Lung microvascular endothelial cell (primary cell): Measurements from ENCODE around the gene ELMO1. TPM values are rescaled to one million over a fixed set of nuclear protein-coding genes. Genes with fewer than 3 reads are reported as not detected.
A peak's percentile ranks its signal among the peaks of the same experiment; 100 is the strongest.

ENCODE experiments used
- DNase-seq, 2 donors: peaks; one replicate each; pipeline versions ENCODE4 v3.0.0 to v3.0.0-alpha.2; 2010; ENCODE audit warnings: low read depth in 2 of 2
- total RNA-seq: library from RNA; depleted of rRNA; stranded (reverse); fragments of >200 nt; gene quantifications from 2 replicates; pipeline ENCODE4 v1.2.1, GENCODE V29; 2014

The ELMO1 gene
- total RNA-seq, 1 donor from 2014 or later: 36.5 TPM

DNA sequence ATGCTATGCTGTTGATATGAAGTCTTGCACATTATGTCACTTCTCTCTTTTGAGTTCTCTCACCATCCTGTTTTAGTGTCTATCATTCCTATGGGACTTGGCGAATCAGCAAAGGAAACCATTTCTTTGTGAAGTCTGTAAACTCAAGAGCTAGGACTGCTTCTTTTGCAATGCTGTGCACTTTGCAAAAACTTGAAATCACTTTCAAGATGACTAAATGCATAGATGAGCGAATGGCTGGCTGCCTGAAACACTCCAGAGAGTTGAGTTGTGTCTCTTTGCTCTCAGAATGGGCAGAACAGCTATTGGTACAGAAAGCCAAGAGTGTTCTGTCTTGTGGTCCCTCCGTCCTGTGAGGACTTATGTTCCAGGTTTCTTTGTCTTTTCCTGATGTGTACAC lies 18.3 kb upstream of the ELMO1 start:
- DNase-seq: no peak

DNA sequence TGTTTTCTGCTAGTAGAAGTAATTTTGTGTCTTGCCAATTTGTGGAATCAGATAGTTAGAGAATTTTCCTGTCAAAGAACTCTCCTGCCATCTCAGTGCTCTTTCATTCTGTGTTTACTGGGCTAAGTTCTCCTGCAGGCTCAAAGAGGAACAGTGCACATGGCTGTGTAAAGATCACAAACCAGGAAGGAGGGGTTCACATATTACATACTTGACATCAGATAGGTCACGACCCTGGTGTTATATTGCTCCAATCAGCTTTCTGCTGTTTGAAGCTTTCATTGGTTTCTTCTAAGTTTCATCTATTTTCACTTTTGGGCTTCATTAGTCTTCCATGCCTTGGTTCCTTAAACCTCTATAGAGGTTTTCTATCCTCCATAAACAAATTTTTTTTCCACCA lies 13.5 kb upstream of the ELMO1 start:
- no peak for DNase-seq

DNA sequence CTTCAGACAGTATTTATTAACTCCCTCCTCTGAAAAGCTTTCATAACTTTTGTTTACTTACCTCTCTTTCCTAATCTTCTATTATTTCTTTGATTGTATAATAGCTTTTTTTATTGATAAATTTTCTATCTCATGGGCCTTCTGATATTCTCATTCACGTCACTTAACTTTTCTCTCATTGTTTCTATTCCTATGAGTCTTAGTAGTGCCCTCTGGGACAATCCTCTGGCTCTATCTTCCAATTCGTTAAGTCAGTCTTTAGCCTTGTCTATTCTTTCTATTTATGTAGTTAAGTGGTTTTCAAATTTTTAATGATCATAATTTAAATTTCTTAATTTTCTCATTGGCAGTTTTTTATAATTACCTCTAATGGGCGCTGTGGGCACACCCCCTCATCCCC lies 6.4 kb upstream of the ELMO1 start:
- no peak for DNase-seq

GRCh38 chr7:37452346-37452745 lies 3.7 kb upstream of the ELMO1 start:
- DNase-seq: no peak

DNA sequence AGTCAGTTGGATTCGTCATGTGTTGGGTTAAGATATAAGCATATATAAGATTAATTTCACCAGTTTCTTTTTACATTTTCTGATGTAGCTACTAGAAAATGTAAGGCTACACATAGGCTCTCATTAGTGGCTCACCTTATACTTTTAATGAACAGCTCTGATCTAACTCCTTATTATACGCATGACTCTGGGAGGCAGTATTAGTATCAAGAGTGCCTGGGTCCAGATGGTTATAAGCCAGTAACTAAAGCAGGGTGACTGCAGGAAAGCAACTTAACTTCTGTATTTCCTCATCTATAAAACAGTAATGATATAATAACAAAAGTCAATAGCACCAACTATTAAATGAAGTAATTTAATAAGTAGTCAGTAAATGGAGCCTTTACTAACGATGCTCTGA lies 1.4 kb upstream of the ELMO1 start:
- DNase-seq: no peak

DNA sequence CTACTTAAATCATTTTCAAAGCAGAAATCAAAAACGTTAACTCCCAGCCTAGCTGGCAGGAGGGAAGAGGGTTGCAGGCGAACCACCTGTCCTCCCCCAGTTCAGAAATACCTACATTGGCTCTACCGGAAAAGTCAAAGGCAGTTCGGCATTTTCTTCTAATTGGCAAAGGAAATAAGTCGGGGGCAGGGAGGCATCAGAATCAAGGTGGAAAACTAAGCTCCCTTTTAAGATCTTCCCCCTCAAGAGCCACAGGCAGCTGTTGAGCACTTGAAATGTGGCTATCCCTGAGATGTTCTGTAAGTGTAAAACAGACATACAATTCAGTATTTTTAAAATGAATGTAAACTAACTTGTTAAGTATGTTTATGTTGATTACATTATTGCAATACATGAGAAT lies 957 bp upstream of the ELMO1 start:
- no peak for DNase-seq

DNA sequence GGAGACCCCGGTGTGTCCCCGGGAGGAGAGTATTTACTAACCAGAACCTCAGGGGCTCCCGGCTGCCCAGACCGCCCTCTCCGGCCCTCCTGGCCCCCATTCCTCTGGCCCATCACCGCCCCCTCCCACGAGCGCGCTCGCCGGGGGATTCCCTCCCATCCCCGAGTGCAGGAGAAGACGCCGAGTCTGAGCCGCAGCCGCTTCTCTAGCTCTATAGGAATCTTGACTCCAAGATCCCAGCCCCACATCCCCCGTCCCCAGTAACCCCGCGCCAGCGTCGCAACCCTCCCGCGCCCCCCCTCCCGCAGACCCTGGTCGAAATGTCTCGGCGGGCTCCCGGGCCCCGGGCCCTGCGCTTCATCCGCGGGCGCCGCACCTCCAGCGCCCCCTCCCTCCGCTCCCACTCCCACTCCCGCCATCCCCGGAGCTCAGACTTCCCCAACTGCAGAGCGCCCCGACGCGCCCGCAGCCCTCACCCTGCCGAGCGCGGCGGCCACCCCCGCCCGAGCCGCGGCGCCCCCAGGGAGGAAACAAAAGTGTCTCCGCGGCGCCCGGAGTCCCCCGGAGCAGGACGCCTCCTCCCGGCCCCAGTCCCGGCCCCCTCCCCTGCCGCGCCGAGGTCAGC lies 541 bp downstream of the ELMO1 start:
- peak; percentile 26 to 48 for DNase-seq

DNA sequence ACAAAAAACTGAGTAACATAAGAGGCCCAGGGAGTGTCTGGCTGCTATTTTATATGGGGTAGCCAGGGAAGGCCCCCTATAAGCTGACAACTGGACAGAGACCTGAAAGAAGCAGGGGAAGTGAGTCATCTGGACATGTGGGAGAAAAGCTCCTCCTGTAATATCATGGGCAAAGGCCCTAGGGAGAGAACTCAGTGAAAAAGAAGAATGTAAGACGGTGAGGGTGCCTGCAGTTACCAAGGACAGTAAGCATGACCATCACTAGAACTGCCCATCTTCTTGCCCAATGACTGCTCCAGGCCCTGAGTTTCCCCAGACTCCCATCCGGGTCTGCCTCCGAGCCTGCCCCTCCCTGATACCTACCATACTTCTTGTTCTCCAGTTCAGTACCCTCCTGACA lies 2.3 kb downstream of the ELMO1 start:
- DNase-seq: peak; percentile 30 to 58

DNA sequence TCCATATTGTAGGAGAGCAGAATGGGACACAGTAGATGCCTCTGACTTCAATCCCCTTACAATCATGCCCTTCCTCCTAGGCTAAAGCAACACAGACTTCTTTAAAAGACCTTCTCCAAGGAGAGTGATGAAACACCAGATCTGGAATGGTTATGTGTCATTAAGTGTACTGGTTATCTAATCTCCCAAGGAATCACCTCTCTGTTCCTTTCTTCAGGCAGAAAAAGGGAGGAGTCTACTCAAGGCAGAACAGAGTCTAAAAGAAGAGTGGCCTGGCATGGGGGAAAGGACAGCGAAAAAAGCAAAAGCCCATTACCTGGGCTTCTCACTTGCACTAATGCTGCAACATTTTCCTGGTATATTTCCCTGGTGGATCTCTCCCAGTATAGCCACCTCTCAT lies 2.9 kb downstream of the ELMO1 start:
- DNase-seq: no peak

DNA sequence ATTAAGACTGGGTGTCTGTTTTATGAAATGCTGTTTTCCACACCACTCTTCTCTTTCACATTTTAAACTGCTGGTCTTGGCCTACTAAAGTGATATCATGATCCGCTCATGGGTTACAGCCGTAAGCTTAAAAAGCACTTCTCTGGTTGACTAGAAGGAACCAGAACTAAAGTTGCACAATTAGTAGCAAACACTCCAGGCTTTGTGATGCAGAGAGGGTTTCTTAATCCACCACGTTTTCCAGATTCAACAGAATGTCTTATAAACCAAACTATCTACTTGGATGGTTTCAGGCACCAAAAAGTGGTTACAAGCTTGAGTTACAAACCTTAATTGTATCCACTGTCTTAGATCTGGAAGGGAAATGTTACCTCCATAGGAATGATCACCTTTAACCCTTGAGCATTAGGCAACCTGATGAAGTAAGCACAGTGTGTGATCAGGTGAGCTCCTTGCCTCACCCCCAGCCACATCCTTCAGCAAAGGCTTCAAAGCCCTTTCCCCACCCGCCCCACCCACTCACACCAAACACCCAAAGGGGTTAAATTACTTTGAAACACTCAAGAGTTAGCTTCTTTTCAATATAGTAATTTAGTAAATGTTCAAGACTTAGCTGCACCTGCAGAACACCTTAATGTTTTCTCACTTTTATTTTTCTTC lies 3.5 kb downstream of the ELMO1 start:
- no peak for DNase-seq

- no peak for DNase-seq
These were observed 5.0 kb downstream of the ELMO1 start for GRCh38 chr7:37443627-37444026.

DNA sequence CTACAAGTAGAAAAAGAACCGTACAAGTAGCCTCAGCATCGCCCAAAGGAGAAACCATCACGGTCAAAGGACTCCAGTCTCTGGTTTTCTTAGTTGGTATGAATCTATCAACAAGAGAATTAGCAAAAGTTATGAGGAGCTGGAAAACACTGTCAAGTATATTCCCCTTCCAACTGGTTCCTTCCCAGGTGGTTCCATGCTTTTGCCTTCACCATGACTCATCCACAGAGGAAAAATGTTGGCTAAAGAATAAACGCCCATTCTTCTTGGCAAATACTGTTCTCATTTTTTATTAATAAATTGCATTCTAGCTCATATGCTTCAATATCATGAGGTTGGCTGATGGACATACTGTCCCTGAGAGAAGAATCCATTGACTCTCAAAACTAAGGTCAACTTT lies 6.4 kb downstream of the ELMO1 start:
- DNase-seq: peak in 1 of 2 donors; percentile 57

DNA sequence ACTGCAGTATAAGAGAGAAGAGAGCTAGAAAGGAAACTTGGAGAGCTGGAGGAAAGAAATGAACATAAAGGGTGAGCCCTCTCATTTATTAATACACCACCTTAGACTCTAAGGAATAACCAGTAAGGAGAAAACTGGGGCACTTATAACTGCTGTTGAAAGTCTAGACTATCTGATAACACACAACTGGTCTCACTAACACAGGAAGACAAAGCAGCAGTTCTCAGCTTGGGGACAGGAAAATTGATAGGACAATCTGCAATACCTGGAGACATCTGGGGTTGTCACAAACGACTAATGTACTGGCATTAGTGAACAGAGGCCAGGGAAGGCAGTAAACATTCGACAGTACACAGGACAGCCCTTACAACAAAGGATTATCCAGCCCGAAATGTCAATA lies 6.8 kb downstream of the ELMO1 start:
- no peak for DNase-seq

- peak; percentile 36 to 40 for DNase-seq
These were observed 7.3 kb downstream of the ELMO1 start for GRCh38 chr7:37441386-37441760.

DNA sequence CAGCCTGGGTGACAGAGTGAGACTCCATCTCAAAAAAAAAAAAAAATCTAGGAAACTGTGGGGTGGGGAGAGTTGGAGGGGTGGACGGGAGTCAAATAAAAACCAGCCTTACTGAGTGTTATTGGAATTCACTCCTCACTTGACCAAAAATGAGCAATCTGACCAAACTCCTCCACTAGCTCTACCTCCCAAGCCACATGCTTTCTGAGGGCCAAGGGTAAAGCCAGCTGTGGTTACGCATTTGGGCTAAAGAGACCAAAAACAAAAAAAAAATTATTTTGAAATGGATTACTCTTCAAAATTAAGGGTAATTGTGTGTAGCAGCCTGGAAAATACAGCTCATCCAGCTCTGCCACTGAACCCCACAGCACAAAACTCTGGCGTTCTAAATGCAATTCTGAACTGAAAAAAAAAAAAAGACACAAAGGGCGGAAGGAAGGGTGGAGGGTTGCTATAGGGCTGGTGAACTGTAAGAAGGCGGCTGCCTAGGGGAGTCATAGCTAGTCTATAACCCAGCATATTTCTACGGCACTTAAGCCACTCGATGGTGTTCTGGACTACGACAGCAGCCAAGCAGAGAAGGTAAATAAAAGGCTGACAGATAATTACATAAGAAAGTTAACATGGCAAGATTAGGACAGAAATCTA lies 7.8 kb downstream of the ELMO1 start:
- peak; percentile 90 to 93 for DNase-seq

DNA sequence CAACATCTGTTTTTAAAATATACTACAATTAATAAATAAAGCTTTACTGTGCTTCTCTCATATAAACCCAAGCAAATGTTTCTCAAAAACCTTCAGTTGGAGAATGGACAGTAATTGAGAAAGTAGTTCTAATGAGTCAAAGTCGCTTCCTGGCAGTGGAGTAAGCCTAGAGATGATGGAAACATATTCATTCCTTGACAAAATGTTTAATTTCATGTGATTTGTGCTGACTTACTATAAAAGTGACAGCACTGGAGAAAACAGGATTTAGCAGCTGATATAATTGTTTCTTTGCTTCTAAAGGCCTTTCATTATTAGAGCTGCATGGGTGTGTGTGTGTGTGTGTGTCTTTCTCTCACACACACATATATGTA lies 9.0 kb downstream of the ELMO1 start:
- peak in 1 of 2 donors; percentile 47 for DNase-seq

GRCh38 chr7:37438906-37439652 lies 9.6 kb downstream of the ELMO1 start:
- no peak for DNase-seq

DNA sequence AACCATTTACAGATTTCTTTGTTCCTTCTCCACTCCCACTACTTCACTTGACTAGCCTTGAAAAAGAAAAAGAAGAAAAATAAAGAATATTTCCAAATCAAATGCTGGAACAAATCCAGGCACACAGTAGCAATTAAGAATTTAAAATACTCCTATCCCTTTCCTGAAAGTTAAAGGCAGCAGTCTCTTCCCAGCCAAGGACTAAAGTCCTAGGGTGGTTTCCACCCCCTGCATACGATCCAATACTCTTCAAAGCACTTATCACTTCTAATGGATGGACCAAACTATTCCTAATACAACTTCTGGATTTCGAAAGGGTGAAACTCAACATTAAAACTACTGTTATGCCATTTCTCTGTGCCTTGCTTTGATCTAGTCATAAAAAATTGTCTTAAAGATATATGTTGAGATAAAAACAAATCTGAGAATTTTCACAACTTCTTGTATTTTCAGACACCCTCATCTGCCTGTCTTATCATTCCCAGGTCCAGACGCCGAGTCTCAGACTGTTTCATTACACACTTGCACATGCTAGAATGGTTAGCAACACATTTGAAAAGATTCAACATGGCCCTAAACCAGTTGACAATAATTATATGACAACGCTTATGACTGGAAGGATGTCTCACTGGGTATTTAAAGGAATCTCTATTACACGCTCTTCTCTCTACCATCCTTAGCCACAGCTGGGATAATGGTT lies 13.4 kb downstream of the ELMO1 start:
- no peak for DNase-seq

GRCh38 chr7:37434529-37434928 lies 14.1 kb downstream of the ELMO1 start:
- no peak for DNase-seq

GRCh38 chr7:37433166-37433565 lies 15.5 kb downstream of the ELMO1 start:
- DNase-seq: peak in 1 of 2 donors; percentile 24

- DNase-seq: no peak
These were observed 16.3 kb downstream of the ELMO1 start for GRCh38 chr7:37432281-37432920.
